Measurements from ENCODE around the gene PPM1A.

PPM1A gene

DNA sequence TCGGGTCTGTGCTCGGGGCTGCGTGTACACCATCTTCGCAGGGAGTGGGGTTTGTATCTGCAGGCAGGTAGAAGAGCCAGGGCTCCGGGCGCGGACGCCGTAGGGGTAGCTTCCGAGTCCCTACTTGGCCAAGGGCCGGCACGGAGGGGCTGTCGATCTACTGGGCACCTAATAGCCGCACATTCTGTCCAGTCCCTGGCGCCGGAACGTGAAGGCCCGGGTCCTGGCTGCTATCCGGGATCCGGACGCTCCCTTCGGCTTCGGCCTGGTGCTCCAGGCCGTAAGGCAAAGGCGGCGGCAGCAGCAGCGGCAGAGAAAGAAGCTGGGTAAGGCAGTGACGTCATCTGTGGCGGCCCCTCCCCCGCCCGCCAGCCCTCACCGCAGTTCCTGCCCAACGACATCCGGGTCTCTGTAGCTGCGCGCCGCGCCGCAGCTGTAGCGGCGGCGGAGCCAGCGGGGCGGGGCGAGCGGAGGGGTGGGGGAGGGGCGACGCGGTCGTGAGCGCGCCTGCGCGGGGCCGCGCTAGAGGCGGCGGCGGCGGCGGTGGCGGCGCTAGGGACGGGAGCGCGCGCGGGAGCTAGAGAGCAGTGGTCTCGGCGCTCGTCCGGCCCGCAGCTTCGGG, at the start of gene PPM1A:
PPM1A (plus strand) TSS at position 525 of the 622 bp plus-strand sequence. CDS start 33,483 bp downstream, outside the sequence.
- TF ChIP-seq TAF1 (IDR thresholded peaks at IDR 0.05; ENCODE audit: low read depth) (peak; percentile 67), TEAD4 (IDR thresholded peaks at IDR 0.05) (0 out of 2 replicates have a peak, but pooled peaks have one; percentile 29), FOXM1 (IDR thresholded peaks at IDR 0.05; ENCODE audit: borderline replicate concordance, low read depth) (0 out of 2 replicates have a peak, but pooled peaks have one; percentile 18), EGR1 (IDR thresholded peaks at IDR 0.05) (no peak), ZBTB7A (IDR thresholded peaks at IDR 0.05; ENCODE audit: low read depth) (no peak), TCF12 (IDR thresholded peaks at IDR 0.05; ENCODE audit: low read depth) (peak; percentile 65; the same call in 1 of the 2 replicates), NFIC (IDR thresholded peaks at IDR 0.05) (no peak), YY1 (IDR thresholded peaks at IDR 0.05; ENCODE audit: low read depth) (no peak), CEBPB (IDR thresholded peaks at IDR 0.05) (no peak), EP300 (IDR thresholded peaks at IDR 0.05; ENCODE audit: borderline replicate concordance) (no peak), CREB1 (IDR thresholded peaks at IDR 0.05; ENCODE audit: low read depth) (peak; percentile 59; the same call in 1 of the 2 replicates), RAD21 (IDR thresholded peaks at IDR 0.05; ENCODE audit: low read depth) (no peak; the same call in 1 of the 2 replicates)
- TF ChIP-seq, protein P1, sequence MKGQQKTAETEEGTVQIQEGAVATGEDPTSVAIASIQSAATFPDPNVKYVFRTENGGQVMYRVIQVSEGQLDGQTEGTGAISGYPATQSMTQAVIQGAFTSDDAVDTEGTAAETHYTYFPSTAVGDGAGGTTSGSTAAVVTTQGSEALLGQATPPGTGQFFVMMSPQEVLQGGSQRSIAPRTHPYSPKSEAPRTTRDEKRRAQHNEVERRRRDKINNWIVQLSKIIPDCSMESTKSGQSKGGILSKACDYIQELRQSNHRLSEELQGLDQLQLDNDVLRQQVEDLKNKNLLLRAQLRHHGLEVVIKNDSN (IDR thresholded peaks at IDR 0.05): peak; percentile 22; the same call in 1 of the 2 replicates
- TF ChIP-seq, protein P2, sequence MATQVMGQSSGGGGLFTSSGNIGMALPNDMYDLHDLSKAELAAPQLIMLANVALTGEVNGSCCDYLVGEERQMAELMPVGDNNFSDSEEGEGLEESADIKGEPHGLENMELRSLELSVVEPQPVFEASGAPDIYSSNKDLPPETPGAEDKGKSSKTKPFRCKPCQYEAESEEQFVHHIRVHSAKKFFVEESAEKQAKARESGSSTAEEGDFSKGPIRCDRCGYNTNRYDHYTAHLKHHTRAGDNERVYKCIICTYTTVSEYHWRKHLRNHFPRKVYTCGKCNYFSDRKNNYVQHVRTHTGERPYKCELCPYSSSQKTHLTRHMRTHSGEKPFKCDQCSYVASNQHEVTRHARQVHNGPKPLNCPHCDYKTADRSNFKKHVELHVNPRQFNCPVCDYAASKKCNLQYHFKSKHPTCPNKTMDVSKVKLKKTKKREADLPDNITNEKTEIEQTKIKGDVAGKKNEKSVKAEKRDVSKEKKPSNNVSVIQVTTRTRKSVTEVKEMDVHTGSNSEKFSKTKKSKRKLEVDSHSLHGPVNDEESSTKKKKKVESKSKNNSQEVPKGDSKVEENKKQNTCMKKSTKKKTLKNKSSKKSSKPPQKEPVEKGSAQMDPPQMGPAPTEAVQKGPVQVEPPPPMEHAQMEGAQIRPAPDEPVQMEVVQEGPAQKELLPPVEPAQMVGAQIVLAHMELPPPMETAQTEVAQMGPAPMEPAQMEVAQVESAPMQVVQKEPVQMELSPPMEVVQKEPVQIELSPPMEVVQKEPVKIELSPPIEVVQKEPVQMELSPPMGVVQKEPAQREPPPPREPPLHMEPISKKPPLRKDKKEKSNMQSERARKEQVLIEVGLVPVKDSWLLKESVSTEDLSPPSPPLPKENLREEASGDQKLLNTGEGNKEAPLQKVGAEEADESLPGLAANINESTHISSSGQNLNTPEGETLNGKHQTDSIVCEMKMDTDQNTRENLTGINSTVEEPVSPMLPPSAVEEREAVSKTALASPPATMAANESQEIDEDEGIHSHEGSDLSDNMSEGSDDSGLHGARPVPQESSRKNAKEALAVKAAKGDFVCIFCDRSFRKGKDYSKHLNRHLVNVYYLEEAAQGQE (IDR thresholded peaks at IDR 0.05; ENCODE audit: low read depth): no peak
- TF ChIP-seq, protein P3, sequence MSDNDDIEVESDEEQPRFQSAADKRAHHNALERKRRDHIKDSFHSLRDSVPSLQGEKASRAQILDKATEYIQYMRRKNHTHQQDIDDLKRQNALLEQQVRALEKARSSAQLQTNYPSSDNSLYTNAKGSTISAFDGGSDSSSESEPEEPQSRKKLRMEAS (IDR thresholded peaks at IDR 0.05): no peak; the same call in 1 of the 2 replicates

DNA sequence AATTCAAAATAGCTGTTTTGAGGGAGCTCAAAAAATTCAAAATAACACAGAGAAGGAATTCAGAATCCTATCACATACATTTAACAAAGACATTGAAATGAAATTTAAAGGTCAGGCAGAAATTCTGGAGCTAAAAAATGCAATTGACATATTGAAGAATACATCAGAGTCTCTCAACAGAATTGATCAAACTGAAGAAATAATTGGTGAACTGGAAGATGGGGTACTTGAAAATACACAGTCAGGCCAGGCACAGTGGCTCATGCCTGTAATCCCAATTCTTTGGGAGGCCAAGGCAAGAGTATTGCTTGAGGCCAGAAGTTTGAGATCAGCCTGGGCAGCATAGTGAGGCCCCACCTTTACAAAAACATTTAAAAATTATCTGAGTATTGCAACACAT, 49.7 kb upstream of the PPM1A start:
- TF ChIP-seq, protein P3 (IDR thresholded peaks at IDR 0.05): no peak
- TF ChIP-seq CEBPB (IDR thresholded peaks at IDR 0.05) (no peak), EGR1 (IDR thresholded peaks at IDR 0.05) (no peak), RAD21 (IDR thresholded peaks at IDR 0.05; ENCODE audit: low read depth) (no peak), ZBTB7A (IDR thresholded peaks at IDR 0.05; ENCODE audit: low read depth) (no peak), NFIC (IDR thresholded peaks at IDR 0.05) (no peak), TAF1 (IDR thresholded peaks at IDR 0.05; ENCODE audit: low read depth) (no peak), YY1 (IDR thresholded peaks at IDR 0.05; ENCODE audit: low read depth) (no peak), TEAD4 (IDR thresholded peaks at IDR 0.05) (no peak), TCF12 (IDR thresholded peaks at IDR 0.05; ENCODE audit: low read depth) (no peak), EP300 (IDR thresholded peaks at IDR 0.05; ENCODE audit: borderline replicate concordance) (no peak), CREB1 (IDR thresholded peaks at IDR 0.05; ENCODE audit: low read depth) (no peak), FOXM1 (IDR thresholded peaks at IDR 0.05; ENCODE audit: borderline replicate concordance, low read depth) (no peak)
- TF ChIP-seq, protein P1 (IDR thresholded peaks at IDR 0.05): no peak
- TF ChIP-seq, protein P2 (IDR thresholded peaks at IDR 0.05; ENCODE audit: low read depth): no peak

DNA sequence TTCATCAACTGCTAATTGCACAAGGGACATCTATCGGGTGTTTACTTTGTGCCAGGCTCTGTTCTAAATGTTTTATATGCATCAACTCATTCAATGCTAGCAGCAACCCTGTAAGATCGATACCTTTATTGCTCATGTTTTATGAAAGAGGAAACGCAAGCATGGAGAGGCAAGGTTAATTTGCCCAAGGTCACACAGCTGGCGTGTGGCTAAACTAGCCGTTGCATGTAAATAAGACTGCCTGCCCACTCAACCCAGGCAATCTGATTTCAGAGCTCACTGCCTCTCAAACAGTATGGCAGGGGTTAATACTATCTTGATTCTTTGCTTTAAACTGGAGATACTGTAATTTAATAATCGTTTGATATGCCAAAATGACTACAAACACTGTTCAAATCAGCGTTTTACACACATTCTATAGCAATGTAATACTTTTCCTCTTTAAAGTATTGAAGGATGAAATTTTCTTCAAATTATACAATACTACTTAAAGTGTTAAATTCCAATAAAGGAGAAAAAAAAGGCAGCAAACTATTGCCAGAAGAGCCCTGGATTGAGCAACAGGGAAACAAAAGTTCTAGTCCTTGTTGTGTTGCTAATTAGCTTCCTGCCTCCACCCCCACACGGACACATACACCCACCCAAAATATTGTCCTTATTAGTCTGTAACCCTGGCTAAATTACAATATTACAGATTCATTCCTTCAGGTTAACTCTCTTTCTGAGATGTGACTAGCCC, 44.7 kb upstream of the PPM1A start:
- no peak for TF ChIP-seq CREB1 (IDR thresholded peaks at IDR 0.05; ENCODE audit: low read depth)
- no peak for TF ChIP-seq EP300 (IDR thresholded peaks at IDR 0.05; ENCODE audit: borderline replicate concordance)

DNA sequence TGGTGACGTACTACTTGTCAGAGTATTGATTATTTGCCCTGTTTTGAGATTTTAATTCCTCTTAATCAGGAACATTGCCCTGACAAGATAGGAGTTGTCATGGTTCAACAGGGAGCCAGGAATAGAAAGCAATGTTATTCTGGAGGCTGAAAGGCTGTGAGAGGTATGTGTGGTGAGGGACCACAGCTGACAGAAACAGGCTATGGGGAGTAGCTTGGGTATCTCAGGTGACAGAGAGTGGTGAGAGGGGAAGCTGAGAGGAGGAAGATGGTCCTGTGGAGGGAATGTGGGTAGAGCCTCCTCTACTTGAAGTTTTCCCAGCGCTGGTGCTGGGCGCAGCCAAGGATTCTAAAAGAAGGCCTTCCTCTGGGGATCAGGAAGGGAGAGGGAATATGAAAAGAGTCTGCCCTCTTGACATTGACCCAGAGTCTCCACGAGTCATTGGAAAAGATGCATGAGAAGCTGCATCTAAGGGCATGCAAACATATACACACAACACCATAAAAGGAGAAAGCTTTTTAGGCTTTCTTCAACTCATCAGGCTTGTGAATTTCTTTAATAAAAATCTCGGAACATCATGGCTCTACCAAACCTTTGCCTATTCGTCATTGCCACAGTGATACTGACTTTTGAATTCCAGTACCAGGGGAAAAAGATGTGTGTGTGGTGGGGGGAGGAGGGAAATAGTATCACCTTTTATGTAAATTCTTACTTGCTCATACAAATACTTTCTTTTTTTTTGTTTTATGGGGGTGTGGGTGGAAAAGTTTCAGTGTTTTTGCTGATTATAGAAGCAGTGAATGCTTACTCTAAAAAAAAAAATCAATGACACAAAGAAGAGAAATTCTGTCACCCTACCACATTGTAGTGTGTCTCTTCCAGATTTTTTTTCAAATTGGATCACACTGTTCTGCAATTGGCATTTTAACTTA, 43.9 kb upstream of the PPM1A start:
- TF ChIP-seq, protein P3 (IDR thresholded peaks at IDR 0.05): no peak

DNA sequence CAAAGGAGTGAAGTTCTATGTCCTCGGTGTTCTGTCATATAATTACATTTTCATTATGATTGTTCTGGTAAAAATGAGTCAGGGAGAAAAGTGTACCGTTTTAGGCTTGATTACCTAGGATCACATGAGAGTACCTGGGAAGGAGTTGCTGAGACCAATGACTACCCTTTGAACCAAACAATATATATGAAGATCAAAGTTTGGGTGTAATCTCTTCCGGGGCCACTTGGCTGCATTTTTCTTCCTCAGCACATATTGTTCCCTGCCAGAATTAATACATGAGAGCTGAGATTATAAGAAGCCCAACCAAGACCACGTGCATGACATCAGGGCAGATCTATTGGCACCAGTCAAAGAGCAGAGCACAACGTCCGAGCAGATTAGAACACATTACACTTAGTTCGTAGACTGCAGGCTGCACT, 42.8 kb upstream of the PPM1A start:
- TF ChIP-seq, protein P1 (IDR thresholded peaks at IDR 0.05): no peak
- TF ChIP-seq NFIC (IDR thresholded peaks at IDR 0.05) (no peak), YY1 (IDR thresholded peaks at IDR 0.05; ENCODE audit: low read depth) (no peak), FOXM1 (IDR thresholded peaks at IDR 0.05; ENCODE audit: borderline replicate concordance, low read depth) (no peak), ZBTB7A (IDR thresholded peaks at IDR 0.05; ENCODE audit: low read depth) (no peak), CEBPB (IDR thresholded peaks at IDR 0.05) (no peak), EP300 (IDR thresholded peaks at IDR 0.05; ENCODE audit: borderline replicate concordance) (no peak), TAF1 (IDR thresholded peaks at IDR 0.05; ENCODE audit: low read depth) (no peak)
- TF ChIP-seq, protein P3 (IDR thresholded peaks at IDR 0.05): no peak
